Gastrocnemius medialis (tissue), 4 donors: Measurements from ENCODE around the gene VASP. TPM values are rescaled to one million over a fixed set of nuclear protein-coding genes. Genes with fewer than 3 reads are reported as not detected.

Source experiments
- ATAC-seq, 2 donors: fragments of 150-250 bp; one replicate each; pipeline ENCODE4 v1.9.1; 2016
- DNase-seq, 2 donors: peaks; one replicate each; pipeline ENCODE4 v3.0.0-alpha.2; 2019
- H3K27ac ChIP-seq, 4 donors: fragments of 200-600 bp; sonication (generic); 1 replicate in 1 of 4; 2 replicates in 3 of 4; pipeline ENCODE4 v1.5.1; 2016 to 2018; ENCODE audit warnings: mild to moderate bottlenecking in 2 of 4, moderate library complexity in 1 of 4
- H3K27me3 ChIP-seq, 3 donors: fragments of 200-600 bp; sonication (generic) in 2 of 3; 1 replicate in 1 of 3; 2 replicates in 2 of 3; pipeline versions ENCODE4 v1.5.1 to v1.6.0; 2016 to 2019; ENCODE audit warnings: mild to moderate bottlenecking in 1 of 3, moderate library complexity in 1 of 3
- H3K36me3 ChIP-seq, 2 donors: fragments of 200-600 bp; sonication (generic) in 1 of 2; one replicate each; pipeline ENCODE4 v1.5.1; 2017 to 2018
- H3K4me1 ChIP-seq, 2 donors: fragments of 200-600 bp; sonication (generic) in 1 of 2; one replicate each; pipeline ENCODE4 v1.5.1; 2016 to 2017; ENCODE audit warnings: mild to moderate bottlenecking in 2 of 2
- H3K4me3 ChIP-seq, 4 donors: fragments of 200-600 bp; sonication (generic) in 3 of 4; 1 replicate in 1 of 4; 2 replicates in 3 of 4; pipeline ENCODE4 v1.5.1; 2016 to 2019; ENCODE audit warnings: mild to moderate bottlenecking in 2 of 4
- H3K9me3 ChIP-seq, 3 donors: fragments of 200-600 bp; sonication (generic) in 2 of 3; 1 replicate in 1 of 3; 2 replicates in 2 of 3; pipeline ENCODE4 v1.5.1; 2016 to 2019
- CTCF ChIP-seq, 5 experiments: fragments of 450-650 bp in 3 of 5; fragments of 200-600 bp in 2 of 5; sonication (generic) in 2 of 5; IDR thresholded peaks in 4 of 5; conservative IDR thresholded peaks in 1 of 5; 1 replicate in 4 of 5; 2 replicates in 1 of 5; pipeline ENCODE4 v1.5.1; 2016 to 2019; ENCODE audit warnings: antibody characterized with exemption in 5 of 5, mild to moderate bottlenecking in 3 of 5, moderate library complexity in 3 of 5
- POLR2A ChIP-seq, 2 donors: fragments of 450-650 bp; IDR thresholded peaks; one replicate each; pipeline ENCODE4 v1.6.1; 2017; ENCODE audit warnings: antibody characterized with exemption in 2 of 2, mild to moderate bottlenecking in 2 of 2, moderate library complexity in 2 of 2
- in situ Hi-C, 4 donors: fragments of 200-750 bp; cut with MboI; loops; one replicate each; pipeline versions ENCODE4 v1.15.0 to v1.8.0; 2017; ENCODE audit warnings: low sequenced_read_pairs in 4 of 4
- intact Hi-C: fragments of 100-400 bp; cut with DNase I; formaldehyde crosslinking; loops from one replicate; pipeline ENCODE4 v1.15.1; 2023; ENCODE audit warnings: low total_unique reads
- total RNA-seq, 4 donors: library from RNA; depleted of rRNA; stranded (reverse); fragments of >200 nt; gene quantifications; one replicate each; pipeline versions ENCODE4 v1.1.0 to v1.2.3, GENCODE V29; 2016

The VASP gene
- total RNA-seq, 4 donors from 2014 or later: 10.2 to 18.2 (median 16.4) TPM

GRCh38 chr19:45463241-45463640 is 44.0 kb upstream of the VASP start:
- TF ChIP-seq POLR2A (IDR thresholded peaks at IDR 0.05) (no peak), CTCF (IDR thresholded peaks at IDR 0.05 in 4 of 5, conservative IDR thresholded peaks at IDR 0.05 in 1 of 5) (no peak)
- Histone ChIP-seq H3K27me3 (no peaks in the 10 kb centered on the region), H3K27ac (no peak overlapping the region), H3K4me3 (no peak overlapping the region), H3K9me3 (no peaks in the 10 kb centered on the region), H3K36me3 (no peaks in the 10 kb centered on the region), H3K4me1 (peaks cover 10% of the 10 kb centered on the region in 2 donors)
- DNase-seq: no peak
- no peak for ATAC-seq
- in situ Hi-C loops (no loop called here), intact Hi-C loops (no loop called here)

DNA sequence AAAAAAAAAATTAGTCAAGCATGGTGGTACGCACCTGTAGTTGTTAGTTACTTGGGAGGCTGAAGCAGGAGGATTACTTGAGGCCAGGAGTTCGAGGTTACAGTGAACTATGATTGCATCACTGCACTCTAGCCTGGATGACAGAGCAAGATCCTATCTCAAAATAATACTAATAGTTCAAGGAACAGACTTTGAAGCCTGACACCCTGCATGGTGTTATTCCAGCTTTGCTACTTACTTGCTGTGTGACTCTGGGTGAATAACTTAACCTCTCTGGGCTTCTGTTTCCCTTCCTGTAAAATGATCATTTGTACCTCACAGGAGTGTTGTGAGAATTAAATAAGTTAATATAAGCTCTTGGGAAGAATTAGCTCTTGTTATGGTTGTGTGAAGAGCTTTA is 43.0 kb upstream of the VASP start:
- Histone ChIP-seq H3K36me3 (no peaks in the 10 kb centered on the region), H3K4me3 (no peak overlapping the region), H3K27ac (no peak overlapping the region), H3K9me3 (no peaks in the 10 kb centered on the region), H3K4me1 (peaks cover 15 to 16% of the 10 kb centered on the region in 2 donors), H3K27me3 (no peaks in the 10 kb centered on the region)
- no peak for TF ChIP-seq CTCF (IDR thresholded peaks at IDR 0.05 in 4 of 5, conservative IDR thresholded peaks at IDR 0.05 in 1 of 5)
- no peak for TF ChIP-seq POLR2A (IDR thresholded peaks at IDR 0.05)
- DNase-seq (no peak), ATAC-seq (no peak)
- in situ Hi-C loops (no loop called here), intact Hi-C loops (no loop called here)

- Histone ChIP-seq H3K4me3 (no peak overlapping the region), H3K9me3 (no peaks in the 10 kb centered on the region), H3K27ac (no peak overlapping the region), H3K27me3 (no peaks in the 10 kb centered on the region), H3K36me3 (no peaks in the 10 kb centered on the region), H3K4me1 (peaks cover 17 to 18% of the 10 kb centered on the region in 2 donors)
- TF ChIP-seq POLR2A (IDR thresholded peaks at IDR 0.05) (no peak), CTCF (IDR thresholded peaks at IDR 0.05 in 4 of 5, conservative IDR thresholded peaks at IDR 0.05 in 1 of 5) (no peak)
- in situ Hi-C loops (no loop called here), intact Hi-C loops (no loop called here)
- no peak for ATAC-seq
- DNase-seq: no peak
These were observed 42.3 kb upstream of the VASP start for GRCh38 chr19:45464852-45465441.

DNA sequence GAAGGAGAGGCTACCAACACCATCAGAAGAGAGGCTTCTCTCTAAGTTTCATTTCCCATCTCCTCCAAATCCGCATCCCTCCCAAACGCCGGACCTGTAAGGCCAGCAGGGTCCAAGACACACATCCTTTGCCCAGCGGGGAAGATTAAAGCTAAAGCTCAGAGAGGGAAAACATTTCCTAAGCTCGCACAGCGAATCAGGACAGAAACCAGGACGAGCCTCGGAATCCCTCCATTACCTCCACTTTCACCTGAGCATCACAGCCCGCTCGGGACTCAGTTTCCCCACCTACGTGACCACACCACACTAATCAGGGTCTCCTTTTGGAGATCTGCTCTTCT is 40.2 kb upstream of the VASP start:
- Histone ChIP-seq H3K9me3 (no peaks in the 10 kb centered on the region), H3K4me1 (peaks cover 20 to 22% of the 10 kb centered on the region in 2 donors), H3K27ac (peak overlapping the region; percentile 90 to 98 (median 94)), H3K27me3 (no peaks in the 10 kb centered on the region), H3K36me3 (no peaks in the 10 kb centered on the region), H3K4me3 (peak overlapping the region; percentile 64 to 84 (median 79))
- TF ChIP-seq CTCF (IDR thresholded peaks at IDR 0.05 in 4 of 5, conservative IDR thresholded peaks at IDR 0.05 in 1 of 5) (no peak), POLR2A (IDR thresholded peaks at IDR 0.05) (no peak)
- in situ Hi-C loops: no loop called here
- DNase-seq (no peak), ATAC-seq (no peak)
- intact Hi-C loops: loop anchor here (1.0 to 2.0 kb wide), 2 partner anchors 11 to 16 kb away; no protein-coding TSS in a partner anchor
